ENCODE results near the gene ATP1A2.

Gene ATP1A2

DNA sequence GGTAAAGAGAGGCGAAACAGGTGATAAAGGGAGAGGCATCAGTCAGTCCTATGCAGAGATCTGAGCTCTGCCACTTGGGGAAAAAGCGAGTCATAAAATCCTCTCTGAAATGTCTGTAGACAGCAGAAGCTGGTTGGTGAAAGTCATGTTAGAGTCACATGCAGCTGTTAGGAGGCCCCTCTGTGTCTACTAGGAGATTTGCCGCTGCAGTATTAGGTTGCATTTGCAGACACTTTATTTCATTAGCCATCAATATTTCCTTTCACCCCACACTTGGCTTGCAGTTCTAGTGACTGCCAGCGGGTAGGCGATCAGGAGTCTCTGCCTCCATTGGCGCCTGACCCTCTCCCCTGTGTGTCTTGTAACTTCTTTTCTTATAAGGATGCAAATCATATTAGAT lies 52.0 kb downstream of the ATP1A2 start:
- TF ChIP-seq, protein P1, sequence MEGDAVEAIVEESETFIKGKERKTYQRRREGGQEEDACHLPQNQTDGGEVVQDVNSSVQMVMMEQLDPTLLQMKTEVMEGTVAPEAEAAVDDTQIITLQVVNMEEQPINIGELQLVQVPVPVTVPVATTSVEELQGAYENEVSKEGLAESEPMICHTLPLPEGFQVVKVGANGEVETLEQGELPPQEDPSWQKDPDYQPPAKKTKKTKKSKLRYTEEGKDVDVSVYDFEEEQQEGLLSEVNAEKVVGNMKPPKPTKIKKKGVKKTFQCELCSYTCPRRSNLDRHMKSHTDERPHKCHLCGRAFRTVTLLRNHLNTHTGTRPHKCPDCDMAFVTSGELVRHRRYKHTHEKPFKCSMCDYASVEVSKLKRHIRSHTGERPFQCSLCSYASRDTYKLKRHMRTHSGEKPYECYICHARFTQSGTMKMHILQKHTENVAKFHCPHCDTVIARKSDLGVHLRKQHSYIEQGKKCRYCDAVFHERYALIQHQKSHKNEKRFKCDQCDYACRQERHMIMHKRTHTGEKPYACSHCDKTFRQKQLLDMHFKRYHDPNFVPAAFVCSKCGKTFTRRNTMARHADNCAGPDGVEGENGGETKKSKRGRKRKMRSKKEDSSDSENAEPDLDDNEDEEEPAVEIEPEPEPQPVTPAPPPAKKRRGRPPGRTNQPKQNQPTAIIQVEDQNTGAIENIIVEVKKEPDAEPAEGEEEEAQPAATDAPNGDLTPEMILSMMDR (IDR thresholded peaks at IDR 0.05): no peak
- no peak for DNase-seq (ENCODE audit: low spot score)

DNA sequence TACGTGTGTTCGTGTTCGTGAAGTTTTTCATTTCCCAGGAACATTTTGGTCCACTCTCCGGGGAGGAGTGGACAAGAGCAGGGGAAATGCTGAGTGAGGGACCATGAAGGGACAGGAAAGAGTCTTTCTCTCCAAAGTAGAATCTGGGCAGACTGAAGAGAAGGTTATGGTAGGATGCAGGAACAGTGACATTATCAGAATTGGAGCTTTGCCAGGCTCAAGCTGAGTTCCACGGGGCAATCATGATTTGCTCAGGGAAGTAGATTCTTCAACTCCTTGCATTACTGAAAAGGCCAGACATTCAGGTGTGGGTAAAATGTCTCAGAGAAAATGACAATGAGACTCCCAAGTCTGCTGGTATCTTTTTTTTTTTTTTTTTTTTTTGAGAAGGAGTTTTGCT lies 52.5 kb downstream of the ATP1A2 start:
- DNase-seq (ENCODE audit: low spot score): no peak
- Histone ChIP-seq H3K4me3 (no peak overlapping the region), H3K27ac (no peak overlapping the region)
- TF ChIP-seq, protein P1 (IDR thresholded peaks at IDR 0.05): no peak

More for the DNA sequence above, 52.0 kb downstream of the ATP1A2 start:
- Histone ChIP-seq H3K4me3 (no peak overlapping the region), H3K27ac (no peak overlapping the region)

DNA sequence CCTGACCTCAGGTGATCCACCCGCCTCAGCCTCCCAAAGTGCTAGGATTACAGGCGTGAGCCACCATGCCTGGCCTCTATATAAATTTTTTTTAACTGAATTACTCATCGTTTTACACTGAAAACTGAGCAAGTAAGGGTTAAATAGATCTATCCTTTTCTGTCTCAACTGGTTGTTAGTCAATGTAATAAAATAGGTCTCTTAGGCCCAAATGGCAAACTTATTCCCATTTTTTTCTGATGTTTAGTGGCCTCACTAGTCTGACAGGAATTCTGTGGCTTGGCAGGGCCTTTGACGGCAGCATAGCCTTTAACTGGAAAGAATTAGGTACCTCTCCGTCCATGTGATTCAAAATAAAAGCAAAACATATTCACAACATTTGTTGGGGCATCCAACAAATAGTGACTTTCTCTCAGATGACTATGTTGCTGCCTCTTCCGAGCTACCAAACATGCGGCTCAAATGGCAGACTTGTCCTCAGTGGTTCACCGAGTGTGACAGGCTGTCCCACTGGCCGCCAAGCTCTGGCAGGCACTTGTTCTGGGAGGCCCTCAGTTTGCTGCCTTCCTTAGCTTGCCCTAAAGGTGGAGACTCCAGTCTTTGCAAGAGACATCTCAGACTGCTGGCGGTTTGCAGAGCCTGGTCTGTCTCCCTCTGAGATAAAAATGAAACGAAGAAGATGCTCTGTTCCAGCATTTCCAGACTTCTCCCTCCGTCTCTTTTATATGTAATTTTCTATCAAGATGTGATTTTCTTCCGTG lies 53.2 kb downstream of the ATP1A2 start:
- peak; percentile 52 for DNase-seq (ENCODE audit: low spot score)
- Histone ChIP-seq H3K4me3 (no peak overlapping the region), H3K27ac (no peak overlapping the region)
- TF ChIP-seq, protein P1 (IDR thresholded peaks at IDR 0.05): no peak

DNA sequence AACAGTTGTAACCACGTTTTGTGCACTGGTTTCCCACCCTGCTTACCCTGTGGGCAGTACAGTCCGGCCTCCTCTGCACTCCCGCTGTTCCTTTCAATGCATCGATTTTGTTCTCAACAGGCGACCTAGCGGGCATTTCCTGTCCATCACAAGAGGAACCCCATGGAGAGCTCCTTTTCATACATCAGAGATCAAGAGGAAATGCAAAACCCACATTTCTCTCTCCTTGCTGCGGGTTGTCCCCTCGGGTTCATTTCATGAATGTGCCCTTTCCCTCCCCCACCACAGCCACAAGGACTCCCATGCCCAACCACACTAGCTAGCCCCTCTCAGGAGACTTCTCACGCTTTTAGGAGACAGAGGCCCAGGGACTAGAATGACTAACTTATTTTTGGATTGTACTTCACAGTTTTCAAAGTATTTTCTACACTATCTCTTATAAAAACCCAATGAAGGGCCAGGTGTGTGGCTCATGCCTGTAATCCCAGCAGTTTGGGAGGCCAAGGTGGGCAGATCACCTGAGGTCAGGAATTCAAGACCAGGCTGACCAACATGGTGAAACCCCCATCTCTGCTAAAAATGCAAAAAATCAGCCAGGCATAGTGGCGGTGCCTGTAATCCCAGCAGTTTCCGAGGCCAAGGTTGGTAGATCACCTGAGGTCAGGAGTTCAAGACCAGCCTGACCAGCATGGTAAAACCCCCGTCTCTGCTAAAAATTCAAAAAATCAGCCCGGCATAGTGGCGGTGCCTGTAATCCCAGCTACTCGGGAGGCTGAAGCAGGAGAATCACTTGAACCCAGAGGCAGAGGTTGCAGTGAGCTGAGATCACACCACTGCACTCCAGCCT lies 54.2 kb downstream of the ATP1A2 start:
- Histone ChIP-seq H3K27ac (no peak overlapping the region), H3K4me3 (no peak overlapping the region)
- DNase-seq (ENCODE audit: low spot score): peak; percentile 22
- TF ChIP-seq, protein P1 (IDR thresholded peaks at IDR 0.05): no peak

DNA sequence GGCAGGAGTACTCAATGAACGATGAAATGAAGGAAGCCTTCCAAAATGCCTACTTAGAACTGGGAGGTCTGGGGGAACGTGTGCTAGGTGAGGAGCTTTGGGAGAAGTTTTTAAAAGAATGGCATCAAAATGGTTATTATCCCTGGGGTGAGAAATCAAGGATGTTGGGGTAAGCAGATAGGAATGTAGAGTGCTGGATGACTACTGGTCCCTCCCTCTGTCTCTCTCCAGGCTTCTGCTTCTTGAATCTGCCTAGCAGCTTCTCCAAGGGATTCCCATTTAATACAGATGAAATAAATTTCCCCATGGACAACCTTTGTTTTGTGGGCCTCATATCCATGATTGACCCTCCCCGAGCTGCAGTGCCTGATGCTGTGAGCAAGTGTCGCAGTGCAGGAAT lies 55.8 kb downstream of the ATP1A2 start:
- H3K27ac ChIP-seq: no peak overlapping the region
- H3K4me3 ChIP-seq: no peak overlapping the region
- TF ChIP-seq, protein P1 (IDR thresholded peaks at IDR 0.05): no peak
- DNase-seq (ENCODE audit: low spot score): no peak

DNA sequence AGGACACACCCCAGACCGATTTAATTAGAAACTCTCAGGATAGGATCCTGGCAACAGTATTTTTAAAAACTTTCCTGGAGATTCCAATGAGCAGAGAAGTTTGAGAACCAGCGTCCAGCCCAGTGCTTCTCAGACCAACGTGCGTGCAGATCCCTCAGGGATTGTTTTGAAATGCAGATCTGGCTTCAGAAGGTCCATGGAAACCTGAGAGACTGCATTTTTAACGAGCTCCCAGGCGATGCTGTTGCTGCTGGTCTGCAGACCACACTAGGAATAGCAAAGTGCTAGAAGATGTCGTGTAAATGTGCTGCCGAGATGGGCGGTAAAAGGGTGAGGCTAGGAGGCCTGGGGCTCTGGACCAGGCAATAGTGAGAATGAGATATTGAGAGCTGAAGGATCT lies 56.4 kb downstream of the ATP1A2 start:
- no peak for DNase-seq (ENCODE audit: low spot score)
- TF ChIP-seq, protein P1 (IDR thresholded peaks at IDR 0.05): no peak
- H3K4me3 ChIP-seq: no peak overlapping the region
- H3K27ac ChIP-seq: no peak overlapping the region
